T-helper 2 cell (primary cell): Measurements from ENCODE around the gene NOS3.
"Not testable (repeated sequence)": the region's sequence is repeated elsewhere in the genome, so short reads cannot be mapped to it uniquely, and the experiment has no call there.

ENCODE experiments used
- DNase-seq, 5 experiments: peaks; one replicate each; pipeline versions ENCODE4 v3.0.0 to v3.0.0-alpha.2; 2012 to 2022

NOS3 gene

GRCh38 chr7:151018421-151019129 lies 27.8 kb downstream of the NOS3 start:
- peak in 3 of 5 experiments; percentile 32 to 75 (median 52) for DNase-seq

GRCh38 chr7:151019130-151019447 lies 28.3 kb downstream of the NOS3 start:
- no peak for DNase-seq

GRCh38 chr7:151020231-151020630 lies 29.4 kb downstream of the NOS3 start:
- no peak for DNase-seq

- no peak for DNase-seq
Measured at GRCh38 chr7:151023232-151023631, 32.4 kb downstream of the NOS3 start.

- DNase-seq = no peak
Measured at GRCh38 chr7:151024435-151025056, 33.7 kb downstream of the NOS3 start, which contains the start of gene ATG9B. TSS of gene ATG9B (minus strand) at chr7:151024494. CDS start at chr7:151024423, 71 bp downstream.

- no peak for DNase-seq
Measured at GRCh38 chr7:151025924-151026671, 35.3 kb downstream of the NOS3 start.

- DNase-seq = not testable (repeated sequence)
Measured at GRCh38 chr7:151026771-151027727, 36.2 kb downstream of the NOS3 start.

- not testable (repeated sequence) for DNase-seq
Measured at GRCh38 chr7:151027728-151028130, 36.9 kb downstream of the NOS3 start.

GRCh38 chr7:151028131-151028947 lies 37.5 kb downstream of the NOS3 start, which contains the start of gene ABCB8:
TSS of gene ABCB8 (plus strand) at chr7:151028450. CDS start at chr7:151028516, 66 bp downstream.
- peak; percentile 83 to 99 (median 97) for DNase-seq

GRCh38 chr7:151028948-151029501 lies 38.2 kb downstream of the NOS3 start:
- DNase-seq = no peak

- DNase-seq = no peak
Measured at GRCh38 chr7:151031011-151031410, 40.2 kb downstream of the NOS3 start.

- DNase-seq = no peak
Measured at GRCh38 chr7:151032936-151033863, 42.4 kb downstream of the NOS3 start.

GRCh38 chr7:151033864-151034249 lies 43.0 kb downstream of the NOS3 start:
- no peak for DNase-seq

GRCh38 chr7:151034312-151035025 lies 43.7 kb downstream of the NOS3 start:
- no peak for DNase-seq

- DNase-seq = no peak
Measured at GRCh38 chr7:151035026-151035717, 44.4 kb downstream of the NOS3 start.

- DNase-seq = no peak
Measured at GRCh38 chr7:151035902-151036301, 45.1 kb downstream of the NOS3 start.

- DNase-seq = peak in 2 of 5 experiments; percentile 30 to 58
Measured at GRCh38 chr7:151038951-151039849, 48.4 kb downstream of the NOS3 start.
